HG02623 (cell line): Measurements from ENCODE around the gene VAMP5.
"Not testable (repeated sequence)": the region's sequence is repeated elsewhere in the genome, so short reads cannot be mapped to it uniquely, and the experiment has no call there.

Source experiments
- ATAC-seq: cut with Tn5 transposase; IDR thresholded peaks from one replicate; pipeline ENCODE4 v1.9.1; 2021; ENCODE audit warnings: moderate library complexity; ENCODE audit not compliant: unreplicated experiment

Gene VAMP5

GRCh38 chr2:85600951-85601770 is 16.9 kb downstream of the VAMP5 start:
- ATAC-seq = no peak

DNA sequence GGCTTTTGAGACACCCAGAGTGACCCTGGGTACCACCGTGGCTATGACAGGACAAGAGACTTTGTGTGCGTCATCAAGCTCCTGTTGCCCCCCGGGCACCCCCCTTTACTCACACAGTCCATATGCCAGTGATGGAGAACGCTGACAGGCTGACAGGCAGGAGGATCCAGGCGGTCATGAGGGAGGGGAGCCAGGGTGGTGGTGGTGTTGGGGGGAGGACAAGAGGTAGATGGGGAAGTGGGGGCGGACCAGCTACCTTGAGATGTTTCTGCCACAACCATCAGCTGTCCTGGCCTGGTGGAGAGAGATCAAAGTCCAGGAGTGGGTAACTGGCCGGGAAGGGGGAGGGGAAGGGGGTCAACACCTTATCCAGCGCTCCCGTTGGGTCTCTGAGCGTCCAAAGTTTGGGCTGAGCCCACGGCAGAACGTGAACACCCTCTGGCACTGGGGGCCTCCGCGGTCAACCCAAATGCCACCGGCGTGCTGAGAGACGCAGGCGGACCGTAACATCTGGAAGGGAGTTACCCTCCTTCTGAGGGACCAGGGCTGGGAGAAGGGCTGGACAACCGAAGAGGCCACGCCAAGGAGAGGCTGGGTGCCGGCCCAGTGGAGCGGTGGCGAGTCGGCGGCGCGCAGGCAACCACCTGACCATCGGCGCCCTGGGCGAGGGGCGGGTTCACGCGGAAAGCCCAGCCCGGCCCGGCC is 17.7 kb downstream of the VAMP5 start:
- ATAC-seq = peak; percentile 24

GRCh38 chr2:85602476-85603234 is 18.4 kb downstream of the VAMP5 start, which contains the start of gene TMEM150A:
Gene TMEM150A (minus strand): TSS chr2:85602698. CDS start chr2:85601948, 750 bp downstream.
- ATAC-seq = peak; percentile 96

- not testable (repeated sequence) for ATAC-seq
Measured at GRCh38 chr2:85604133-85604444, 19.9 kb downstream of the VAMP5 start.

GRCh38 chr2:85604568-85605339 is 20.5 kb downstream of the VAMP5 start:
- ATAC-seq = no peak

GRCh38 chr2:85605406-85606115 is 21.3 kb downstream of the VAMP5 start:
- no peak for ATAC-seq

GRCh38 chr2:85606116-85606455 is 21.9 kb downstream of the VAMP5 start:
- no peak for ATAC-seq

GRCh38 chr2:85607268-85608215 is 23.3 kb downstream of the VAMP5 start:
- ATAC-seq = no peak

- no peak for ATAC-seq
Measured at GRCh38 chr2:85611217-85611704, 27.0 kb downstream of the VAMP5 start.

DNA sequence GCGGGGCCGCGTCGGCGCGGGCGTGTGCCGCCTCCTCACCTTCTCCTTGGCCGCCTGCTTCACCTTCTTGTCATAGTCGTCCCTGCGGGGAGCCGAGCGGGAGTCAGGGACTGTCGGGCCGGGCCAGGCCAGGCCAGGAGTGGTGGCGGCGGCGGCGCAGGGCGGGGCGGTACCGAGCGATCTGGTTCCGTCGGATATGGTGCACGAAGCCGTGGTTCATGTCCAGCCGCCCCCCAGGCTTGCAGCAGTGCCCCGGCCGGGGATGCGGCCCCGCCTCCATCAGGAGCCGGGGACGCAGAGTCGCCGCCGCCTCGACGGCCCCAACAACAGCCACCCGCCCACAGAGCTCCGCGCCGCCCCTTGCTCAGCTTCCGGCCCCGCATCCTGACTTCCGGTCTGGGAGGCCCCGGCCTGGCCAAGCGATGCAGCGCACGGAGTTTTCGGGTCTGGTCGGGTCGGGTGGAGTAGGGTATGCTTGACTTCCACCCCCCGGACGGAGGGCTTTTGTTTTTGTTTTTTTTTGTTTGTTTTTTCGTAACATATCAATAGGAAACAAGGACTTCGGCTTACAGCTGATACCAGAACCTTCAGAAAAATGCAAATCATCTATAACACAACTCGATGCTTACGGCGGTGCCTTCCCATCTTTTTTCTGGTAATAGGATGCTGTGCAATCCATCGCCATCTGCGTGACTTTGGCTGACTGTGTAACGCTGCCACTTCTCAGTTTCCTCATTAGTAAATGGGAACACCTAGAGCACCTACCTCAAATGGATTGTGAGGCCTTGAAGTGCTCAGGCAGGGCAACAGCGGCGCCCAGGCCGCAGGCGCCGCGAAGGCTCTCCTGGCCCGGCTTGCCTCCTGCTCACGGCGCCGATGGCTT is 27.7 kb downstream of the VAMP5 start, which contains the start of gene C2orf68:
Gene C2orf68, minus strand, starts transcription at position 362 of the 883 bp plus-strand sequence. Its CDS starts 82 bp downstream, at position 280.
- ATAC-seq = peak; percentile 68

DNA sequence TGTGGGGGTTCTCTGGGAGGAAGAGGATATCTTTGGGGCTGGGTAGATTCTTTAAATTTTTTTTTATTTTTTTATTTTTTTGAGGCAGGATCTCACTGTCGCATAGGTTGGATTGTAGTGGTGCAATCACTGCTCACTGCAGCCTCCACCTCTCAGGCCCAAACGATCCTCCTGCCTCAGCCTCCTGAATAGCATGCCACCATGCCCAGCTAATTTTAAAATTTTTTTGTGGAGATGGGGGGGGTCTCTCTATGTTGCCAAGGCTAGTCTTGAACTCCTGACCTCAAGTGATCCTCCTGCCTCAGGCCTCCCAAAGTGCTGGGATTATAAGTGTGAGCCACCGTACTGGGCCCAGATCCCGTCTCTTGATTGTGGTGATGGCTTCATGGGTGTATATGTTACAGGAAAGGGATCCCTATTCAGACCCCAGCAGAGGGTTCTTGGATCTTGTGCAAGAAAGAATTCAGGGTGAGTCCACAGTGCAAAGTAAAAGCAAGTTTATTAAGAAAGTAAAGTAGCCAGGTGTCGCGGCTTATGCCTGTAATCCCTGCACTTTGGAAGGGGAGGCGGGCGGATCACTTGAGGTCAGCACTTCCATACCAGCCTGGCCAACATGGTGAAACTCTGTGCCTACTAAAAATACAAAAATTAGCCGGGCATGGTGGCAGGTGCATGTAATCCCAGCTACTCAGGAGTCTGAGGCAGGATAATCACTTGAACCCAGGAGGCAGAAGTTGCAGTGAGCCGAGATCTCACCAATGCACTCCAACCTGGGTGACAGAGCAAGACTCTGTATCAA is 29.7 kb downstream of the VAMP5 start:
- ATAC-seq = no peak

DNA sequence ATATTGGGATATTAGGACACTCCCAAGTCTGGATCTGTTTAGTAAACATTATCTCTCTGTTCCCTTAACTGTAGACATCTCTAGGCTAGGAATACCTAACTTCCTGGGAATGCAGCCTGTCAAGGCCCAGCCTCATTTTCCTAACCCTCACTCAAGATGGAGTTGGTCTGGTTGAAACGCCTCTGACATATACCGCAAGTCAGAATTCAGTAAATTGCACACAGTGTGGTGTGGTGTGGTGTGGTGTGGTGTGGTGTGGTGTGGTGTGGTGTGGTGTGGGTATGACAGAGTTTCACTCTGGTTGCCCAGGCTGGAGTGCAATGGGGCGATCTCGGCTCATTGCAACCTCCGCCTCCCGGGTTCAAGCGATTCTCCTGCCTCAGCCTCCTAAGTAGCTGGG is 30.5 kb downstream of the VAMP5 start:
- not testable (repeated sequence) for ATAC-seq

GRCh38 chr2:85615413-85615728 is 31.1 kb downstream of the VAMP5 start:
- ATAC-seq = no peak

- not testable (repeated sequence) for ATAC-seq
Measured at GRCh38 chr2:85617723-85618122, 33.5 kb downstream of the VAMP5 start.

- no peak for ATAC-seq
Measured at GRCh38 chr2:85619617-85620016, 35.4 kb downstream of the VAMP5 start.

GRCh38 chr2:85621338-85621737 is 37.1 kb downstream of the VAMP5 start:
- no peak for ATAC-seq

DNA sequence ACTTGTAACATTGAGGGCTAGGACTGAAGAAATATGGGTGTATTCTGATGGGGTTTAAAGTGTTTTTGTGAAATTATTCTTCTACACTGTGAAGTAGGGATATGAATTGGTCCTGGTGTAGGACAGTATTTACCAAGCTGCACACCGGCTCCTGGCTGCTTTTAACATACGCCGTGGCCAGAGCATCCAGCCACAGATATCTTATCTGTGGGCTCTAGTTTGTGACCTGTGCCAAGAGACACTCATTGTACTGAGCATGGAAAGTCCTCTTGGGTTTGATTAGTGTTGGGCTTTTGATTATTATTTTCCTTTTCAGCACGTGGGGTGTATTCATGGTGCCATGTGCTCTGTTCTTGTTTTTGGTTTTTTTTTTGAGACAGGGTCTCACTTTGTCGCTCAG is 39.8 kb downstream of the VAMP5 start:
- ATAC-seq = no peak
